GM19468 (cell line): ENCODE data around the gene RALGPS2.
"Not testable (repeated sequence)": the region's sequence is repeated elsewhere in the genome, so short reads cannot be mapped to it uniquely, and the experiment has no call there.

Source experiments
- ATAC-seq: cut with Tn5 transposase; IDR thresholded peaks from one replicate; pipeline ENCODE4 v1.9.1; 2021; ENCODE audit warnings: mild to moderate bottlenecking, moderate library complexity, moderate number of reproducible peaks; ENCODE audit not compliant: unreplicated experiment; ENCODE audit errors: extremely low read depth

The RALGPS2 gene

DNA sequence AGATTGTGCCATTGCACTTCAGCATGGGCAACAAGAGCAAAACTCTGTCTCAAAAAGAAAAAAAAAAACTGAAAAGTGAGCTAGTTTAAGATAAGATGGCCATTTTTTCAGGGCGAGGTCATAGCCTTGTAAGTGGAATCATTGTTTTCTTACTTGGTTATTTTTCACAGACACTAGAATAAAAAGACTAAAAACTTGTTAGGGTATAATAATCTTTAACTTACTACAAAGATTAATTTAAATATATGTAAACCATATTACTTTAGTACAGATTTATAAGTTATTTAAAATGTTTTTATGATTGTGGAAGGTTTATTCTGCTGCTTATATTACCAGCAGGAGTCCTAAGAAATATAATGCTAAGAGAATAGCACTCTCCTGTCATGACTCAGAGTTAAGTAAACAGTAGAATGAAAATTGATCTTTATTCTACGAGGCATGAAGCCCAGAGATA, 122.4 kb downstream of the RALGPS2 start:
- ATAC-seq, result no peak

- not testable (repeated sequence) for ATAC-seq
These were observed 122.9 kb downstream of the RALGPS2 start for GRCh38 chr1:178847919-178848318.

GRCh38 chr1:178849918-178850317, 124.9 kb downstream of the RALGPS2 start:
- ATAC-seq, result no peak

DNA sequence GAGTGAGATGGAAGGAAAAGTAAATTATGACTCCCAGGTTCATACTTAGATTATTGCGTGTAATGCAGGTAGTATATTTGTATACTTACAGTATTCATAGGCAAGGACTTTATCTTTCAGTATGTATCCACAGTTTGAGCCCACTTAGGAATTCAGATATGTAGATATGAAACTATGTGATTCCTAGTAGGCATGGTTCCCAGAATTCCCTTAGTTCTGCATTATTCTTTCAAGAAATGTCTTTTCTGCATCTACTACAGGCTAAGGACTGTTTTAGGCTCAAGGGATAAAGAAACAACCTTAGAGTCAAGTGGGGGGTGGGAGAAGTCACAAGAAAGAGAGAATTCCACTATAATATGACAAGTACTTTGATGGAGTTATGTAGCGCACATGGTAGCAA, 132.1 kb downstream of the RALGPS2 start:
- no peak for ATAC-seq

GRCh38 chr1:178862416-178862815, 137.4 kb downstream of the RALGPS2 start:
- no peak for ATAC-seq

DNA sequence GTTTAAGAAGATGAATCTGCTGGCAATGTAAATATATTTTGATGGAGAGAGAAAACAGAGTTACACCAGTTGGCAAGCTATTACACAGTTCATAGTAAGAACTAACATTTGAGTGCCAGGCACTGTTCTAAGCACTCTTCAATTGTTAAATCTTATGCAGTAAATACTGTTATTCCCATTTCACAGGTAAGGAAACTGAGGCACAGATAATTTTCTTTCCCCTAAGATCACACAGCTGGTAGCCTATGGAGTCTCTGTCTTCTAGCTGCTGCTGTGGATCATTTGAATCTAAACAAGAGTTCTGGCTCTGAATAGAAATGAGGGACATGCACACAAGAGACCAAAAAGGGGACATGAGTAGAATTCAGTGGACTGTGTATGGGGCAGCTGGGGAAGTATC, 137.8 kb downstream of the RALGPS2 start:
- no peak for ATAC-seq

GRCh38 chr1:178864326-178864725, 139.3 kb downstream of the RALGPS2 start:
- ATAC-seq, result no peak

- no peak for ATAC-seq
These were observed 142.6 kb downstream of the RALGPS2 start for GRCh38 chr1:178867670-178868069.

- ATAC-seq, result no peak
These were observed 143.7 kb downstream of the RALGPS2 start for GRCh38 chr1:178868706-178869105.

GRCh38 chr1:178869119-178869697, 144.2 kb downstream of the RALGPS2 start:
- no peak for ATAC-seq

GRCh38 chr1:178870221-178870620, 145.2 kb downstream of the RALGPS2 start:
- ATAC-seq, result no peak

DNA sequence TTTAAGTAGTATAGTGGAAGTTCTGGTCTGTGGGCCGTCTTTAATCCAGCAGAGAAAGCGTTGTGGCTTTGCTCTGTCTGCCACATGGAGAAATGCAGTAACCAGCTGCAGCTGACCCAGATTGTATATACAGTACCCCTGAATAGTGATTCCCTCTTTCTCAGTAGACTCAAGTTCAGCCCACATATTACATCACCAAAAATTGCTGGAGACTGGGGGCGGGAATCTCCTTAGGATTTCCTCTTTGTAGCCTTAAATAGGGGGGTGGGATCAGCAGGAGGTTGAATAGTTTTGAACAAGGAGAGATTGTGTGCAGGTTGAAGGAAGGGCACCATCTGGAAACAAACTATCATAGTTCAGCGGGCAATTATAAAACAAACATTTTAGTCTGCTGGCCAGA, 145.9 kb downstream of the RALGPS2 start, which contains the start of gene ANGPTL1:
Gene ANGPTL1, minus strand, starts transcription at position 134 of the 400 bp plus-strand sequence. CDS start 5,301 bp downstream, outside the sequence.
- no peak for ATAC-seq

- ATAC-seq, result no peak
These were observed 146.7 kb downstream of the RALGPS2 start for GRCh38 chr1:178871551-178872320.

DNA sequence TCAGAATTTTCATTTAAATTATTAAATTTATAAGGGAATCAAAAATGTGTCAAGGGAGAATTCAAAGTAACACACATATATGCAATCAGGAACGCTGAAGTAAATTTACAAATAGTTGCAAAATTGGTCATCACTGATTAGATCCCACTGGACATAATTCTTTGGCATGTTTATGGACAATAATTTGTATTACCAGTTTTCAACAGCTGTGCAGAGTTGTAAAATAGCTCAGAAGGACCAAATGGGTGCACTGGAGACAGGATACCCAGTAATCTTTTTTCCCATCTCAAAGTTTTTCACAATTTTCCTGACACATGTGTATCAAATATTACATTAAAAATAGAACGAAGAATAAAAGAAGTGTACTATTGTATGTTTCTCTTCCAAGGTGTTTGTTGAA, 149.9 kb downstream of the RALGPS2 start:
- ATAC-seq, result no peak

DNA sequence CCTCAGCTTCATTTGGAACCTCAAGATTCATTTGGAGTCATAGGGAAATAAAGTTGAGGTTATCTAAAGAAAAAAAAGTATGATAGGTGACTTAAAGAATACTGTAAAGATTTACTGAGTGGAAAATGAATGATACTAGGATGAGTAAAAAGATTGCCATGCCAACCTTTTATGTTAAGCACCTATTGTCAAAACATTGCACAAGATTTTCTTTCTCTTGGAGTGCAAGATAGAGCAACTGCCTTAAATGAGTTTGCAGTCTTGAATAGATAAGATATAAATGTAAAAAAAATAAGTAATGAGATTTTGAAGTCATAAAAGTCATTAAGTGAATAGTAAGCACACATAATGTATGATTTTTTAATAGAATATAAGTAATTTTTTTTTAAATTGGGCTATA, 150.9 kb downstream of the RALGPS2 start:
- ATAC-seq, result no peak

GRCh38 chr1:178877896-178878295, 152.9 kb downstream of the RALGPS2 start:
- no peak for ATAC-seq

DNA sequence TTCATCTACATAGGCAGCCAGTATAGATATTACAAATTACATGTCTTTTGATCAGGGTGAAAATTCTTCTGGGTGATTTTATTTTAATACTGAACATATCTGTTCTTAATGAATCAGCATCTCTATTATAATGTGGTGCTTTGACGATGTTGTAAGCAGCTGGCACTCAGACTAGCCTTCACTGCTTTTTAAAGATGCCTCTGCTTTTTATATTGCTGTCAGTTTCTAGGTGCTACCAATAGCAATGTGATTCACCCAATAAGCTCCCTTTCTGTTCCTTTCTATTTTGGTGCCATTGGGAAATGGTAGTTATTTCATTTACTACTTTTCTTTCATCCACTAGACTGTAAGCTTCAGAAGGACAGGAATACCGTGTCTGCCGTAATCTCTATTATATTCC, 156.9 kb downstream of the RALGPS2 start:
- ATAC-seq, result no peak

DNA sequence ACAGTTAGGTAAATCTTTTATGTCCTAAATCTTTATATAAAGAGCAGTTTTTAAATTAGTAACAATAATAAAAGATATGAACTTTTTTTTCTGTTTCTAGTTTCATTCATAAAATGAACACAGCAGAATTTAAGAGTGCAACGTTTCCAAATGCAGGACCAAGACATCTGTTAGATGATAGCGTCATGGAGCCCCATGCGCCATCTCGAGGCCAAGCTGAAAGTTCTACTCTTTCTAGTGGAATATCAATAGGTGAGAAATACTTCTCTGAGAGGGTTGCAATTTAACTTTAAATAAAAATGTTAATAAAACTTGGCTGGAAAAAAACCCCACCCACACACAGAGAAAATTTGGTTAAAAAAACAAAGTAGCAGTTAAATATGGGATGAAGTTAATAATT, 160.8 kb downstream of the RALGPS2 start:
- no peak for ATAC-seq

GRCh38 chr1:178886551-178886950, 161.5 kb downstream of the RALGPS2 start:
- ATAC-seq, result no peak

DNA sequence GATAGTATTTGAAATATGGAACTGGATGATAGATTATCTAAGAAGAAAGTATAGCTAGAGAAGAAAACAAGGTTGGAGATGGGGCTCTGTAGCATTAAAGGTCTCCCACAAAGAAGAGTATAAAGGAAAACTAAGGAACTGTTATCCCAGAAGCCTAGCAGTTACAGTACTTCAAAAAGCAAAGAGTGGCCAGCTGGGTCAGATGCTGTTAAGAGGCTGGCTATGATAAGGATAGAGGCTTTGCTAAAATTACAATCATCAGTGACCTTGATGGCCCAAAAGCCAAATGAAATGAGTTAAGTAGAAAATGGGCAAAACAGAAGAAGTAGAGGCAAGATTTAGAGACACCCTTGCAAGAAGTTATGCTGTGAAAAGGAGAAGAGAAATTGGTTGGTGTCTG, 170.9 kb downstream of the RALGPS2 start:
- ATAC-seq, result no peak

DNA sequence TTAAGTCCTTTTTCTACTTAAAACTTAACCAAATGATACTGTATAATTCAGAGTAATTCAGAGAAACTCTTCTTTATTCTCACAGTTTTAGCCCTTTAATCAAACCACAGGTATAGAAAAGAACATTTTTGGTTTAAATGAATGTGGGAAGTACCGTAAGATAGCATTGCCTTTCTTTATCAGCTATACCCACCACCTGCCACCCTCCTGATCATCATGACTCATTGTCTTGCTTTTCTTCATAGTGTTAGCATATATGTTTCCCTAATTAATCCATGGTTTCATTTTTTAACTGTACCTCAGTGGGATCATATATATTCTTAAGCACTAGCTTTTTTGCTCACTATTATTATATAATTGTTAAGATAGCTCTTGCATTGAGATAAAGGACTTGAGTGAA, 173.4 kb downstream of the RALGPS2 start:
- no peak for ATAC-seq

DNA sequence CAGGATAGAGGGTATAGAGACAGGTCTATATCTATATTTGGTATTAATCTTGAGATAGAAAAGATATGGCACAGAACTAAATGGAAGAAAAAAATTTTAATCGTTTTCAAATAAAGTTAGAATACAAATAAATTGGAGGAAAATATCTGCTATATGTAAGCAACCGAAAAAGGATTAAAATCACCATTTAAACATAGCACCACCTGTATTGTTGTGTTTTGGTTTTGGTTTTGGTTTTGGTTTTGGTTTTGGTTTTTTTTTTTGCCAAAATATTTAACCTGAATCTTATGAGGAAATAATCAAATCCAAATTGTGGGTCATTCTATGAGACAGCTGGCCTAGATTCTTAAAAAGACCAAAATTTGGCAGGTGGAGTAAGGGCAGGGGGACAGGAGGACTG, 174.4 kb downstream of the RALGPS2 start:
- no peak for ATAC-seq
